Middle frontal gyrus (tissue), 1 donor: ENCODE measurements around the gene PIGS.
"Not testable (repeated sequence)": the region's sequence is repeated elsewhere in the genome, so short reads cannot be mapped to it uniquely, and the experiment has no call there.

ENCODE experiments used
- DNase-seq: peaks from one replicate; pipeline ENCODE4 v3.0.0-alpha.2; 2015; ENCODE audit warnings: low spot score; ENCODE audit errors: extremely low spot score

The PIGS gene

GRCh38 chr17:28571361-28572122, at the start of gene PIGS:
Gene PIGS, minus strand, starts transcription at chr17:28571524. Its CDS starts 28 bp downstream, at chr17:28571496.
- peak; percentile 92 for DNase-seq

GRCh38 chr17:28620010-28620409, 48.7 kb upstream of the PIGS start:
- no peak for DNase-seq

- no peak for DNase-seq
These were observed 47.1 kb upstream of the PIGS start for GRCh38 chr17:28618464-28618863.

GRCh38 chr17:28616281-28616680, 45.0 kb upstream of the PIGS start:
- no peak for DNase-seq

GRCh38 chr17:28615260-28615940, 44.1 kb upstream of the PIGS start:
- no peak for DNase-seq

GRCh38 chr17:28613931-28614381, 42.6 kb upstream of the PIGS start, which contains the start of gene RSKR:
Gene RSKR, minus strand, starts transcription at chr17:28614185. Its CDS starts 24 bp downstream, at chr17:28614161.
- peak; percentile 17 for DNase-seq

GRCh38 chr17:28612936-28613872, 41.9 kb upstream of the PIGS start:
- no peak for DNase-seq

- DNase-seq = no peak
These were observed 41.2 kb upstream of the PIGS start for GRCh38 chr17:28612531-28612930.

- no peak for DNase-seq
These were observed 39.1 kb upstream of the PIGS start for GRCh38 chr17:28610376-28610775.

GRCh38 chr17:28604031-28604430, 32.7 kb upstream of the PIGS start:
- DNase-seq = not testable (repeated sequence)

GRCh38 chr17:28599311-28600184, 28.2 kb upstream of the PIGS start:
- peak; percentile 48 for DNase-seq

GRCh38 chr17:28598799-28599310, 27.5 kb upstream of the PIGS start, which contains the start of gene SPAG5:
Gene SPAG5, minus strand, starts transcription at chr17:28599025. Its CDS starts 79 bp downstream, at chr17:28598946.
- DNase-seq = peak; percentile 78

GRCh38 chr17:28598389-28598788, 27.1 kb upstream of the PIGS start:
- DNase-seq = no peak

GRCh38 chr17:28597606-28598383, 26.5 kb upstream of the PIGS start:
- no peak for DNase-seq

- no peak for DNase-seq
These were observed 20.9 kb upstream of the PIGS start for GRCh38 chr17:28592260-28592659.

- no peak for DNase-seq
These were observed 14.5 kb upstream of the PIGS start for GRCh38 chr17:28585851-28586250.

GRCh38 chr17:28584434-28584833, 13.1 kb upstream of the PIGS start:
- no peak for DNase-seq

- DNase-seq = no peak
These were observed 11.2 kb upstream of the PIGS start for GRCh38 chr17:28582513-28582912.

GRCh38 chr17:28580959-28581358, 9.6 kb upstream of the PIGS start:
- no peak for DNase-seq
